Activated CD4-positive, alpha-beta T cell treated with anti-CD3 and anti-CD28 coated beads, Interleukin-2, amount 50 U/mL, for 1 hour (primary cell): ENCODE results near the gene LMNTD1.
"Not testable (repeated sequence)": the region's sequence is repeated elsewhere in the genome, so short reads cannot be mapped to it uniquely, and the experiment has no call there.

Source experiments
- DNase-seq: peaks from one replicate; pipeline ENCODE4 v3.0.0-alpha.2; 2020

The LMNTD1 gene

GRCh38 chr12:25488956-25489870 lies 63.9 kb downstream of the LMNTD1 start:
- DNase-seq: not testable (repeated sequence)

GRCh38 chr12:25482625-25483024 lies 70.5 kb downstream of the LMNTD1 start:
- DNase-seq: no peak

- no peak for DNase-seq
These were observed 72.9 kb downstream of the LMNTD1 start for GRCh38 chr12:25480145-25480544.

GRCh38 chr12:25477217-25477616 lies 75.9 kb downstream of the LMNTD1 start:
- DNase-seq: no peak

GRCh38 chr12:25472453-25472852 lies 80.6 kb downstream of the LMNTD1 start:
- no peak for DNase-seq

GRCh38 chr12:25469861-25470260 lies 83.2 kb downstream of the LMNTD1 start:
- DNase-seq: no peak

- no peak for DNase-seq
These were observed 83.7 kb downstream of the LMNTD1 start for GRCh38 chr12:25469368-25469767.

GRCh38 chr12:25463521-25463920 lies 89.6 kb downstream of the LMNTD1 start:
- no peak for DNase-seq

- no peak for DNase-seq
These were observed 90.1 kb downstream of the LMNTD1 start for GRCh38 chr12:25463005-25463404.

GRCh38 chr12:25459541-25459951 lies 93.5 kb downstream of the LMNTD1 start:
- DNase-seq: no peak

- DNase-seq: no peak
These were observed 95.0 kb downstream of the LMNTD1 start for GRCh38 chr12:25458047-25458552.

GRCh38 chr12:25456474-25456873 lies 96.6 kb downstream of the LMNTD1 start:
- DNase-seq: no peak

GRCh38 chr12:25455696-25456095 lies 97.4 kb downstream of the LMNTD1 start:
- no peak for DNase-seq

GRCh38 chr12:25449007-25449406 lies 104.1 kb downstream of the LMNTD1 start:
- DNase-seq: no peak

- no peak for DNase-seq
These were observed 106.0 kb downstream of the LMNTD1 start for GRCh38 chr12:25447046-25447445.

GRCh38 chr12:25438638-25439037 lies 114.4 kb downstream of the LMNTD1 start:
- no peak for DNase-seq

- no peak for DNase-seq
These were observed 116.7 kb downstream of the LMNTD1 start for GRCh38 chr12:25436206-25437030.

GRCh38 chr12:25435431-25435830 lies 117.7 kb downstream of the LMNTD1 start:
- DNase-seq: no peak

- DNase-seq: no peak
These were observed 118.6 kb downstream of the LMNTD1 start for GRCh38 chr12:25434515-25434914.

- no peak for DNase-seq
These were observed 119.3 kb downstream of the LMNTD1 start for GRCh38 chr12:25433581-25434325.

GRCh38 chr12:25433024-25433423 lies 120.1 kb downstream of the LMNTD1 start:
- no peak for DNase-seq

GRCh38 chr12:25427337-25428249 lies 125.5 kb downstream of the LMNTD1 start:
- DNase-seq: no peak
